ENCODE results near the gene REN.

REN gene

GRCh38 chr1:204188959-204189639 is 23.0 kb upstream of the REN start:
- Histone ChIP-seq H3K9me3 (ENCODE audit: low read length) (no peaks in the 10 kb centered on the region), H3K4me3 (ENCODE audit: low read depth in 1 of 2, low read length in 2 of 2) (no peak overlapping the region), H3K4me1 (ENCODE audit: insufficient read depth, low read length) (no peaks in the 10 kb centered on the region), H3K9ac (ENCODE audit: low read length) (no peak overlapping the region), H3K27me3 (ENCODE audit: control insufficient read depth in 1 of 2, insufficient read depth in 2 of 2, low read length in 2 of 2) (peaks cover 3 to 4% of the 10 kb centered on the region in 2 donors), H3K36me3 (ENCODE audit: insufficient read depth, low read length) (no peaks in the 10 kb centered on the region), H3K27ac (ENCODE audit: low read depth, low read length) (no peak overlapping the region)

GRCh38 chr1:204186597-204186996 is 20.5 kb upstream of the REN start:
- Histone ChIP-seq H3K27me3 (ENCODE audit: control insufficient read depth in 1 of 2, insufficient read depth in 2 of 2, low read length in 2 of 2) (peaks cover 0 to 4% of the 10 kb centered on the region in 2 donors), H3K36me3 (ENCODE audit: insufficient read depth, low read length) (no peaks in the 10 kb centered on the region)

GRCh38 chr1:204181116-204181515 is 15.0 kb upstream of the REN start:
- H3K9ac ChIP-seq (ENCODE audit: low read length), result no peak overlapping the region
- no peaks in the 10 kb centered on the region for H3K4me1 ChIP-seq (ENCODE audit: insufficient read depth, low read length)
- H3K9me3 ChIP-seq (ENCODE audit: low read length), result no peaks in the 10 kb centered on the region
- H3K4me3 ChIP-seq (ENCODE audit: low read depth in 1 of 2, low read length in 2 of 2), result no peak overlapping the region
- H3K27ac ChIP-seq (ENCODE audit: low read depth, low read length), result no peak overlapping the region
- no peaks in the 10 kb centered on the region for H3K36me3 ChIP-seq (ENCODE audit: insufficient read depth, low read length)
- H3K27me3 ChIP-seq (ENCODE audit: control insufficient read depth in 1 of 2, insufficient read depth in 2 of 2, low read length in 2 of 2), result no peaks in the 10 kb centered on the region

More at GRCh38 chr1:204186597-204186996, 20.5 kb upstream of the REN start:
- no peak overlapping the region for H3K4me3 ChIP-seq (ENCODE audit: low read depth in 1 of 2, low read length in 2 of 2)
- no peak overlapping the region for H3K27ac ChIP-seq (ENCODE audit: low read depth, low read length)
- H3K9ac ChIP-seq (ENCODE audit: low read length), result no peak overlapping the region
- no peaks in the 10 kb centered on the region for H3K9me3 ChIP-seq (ENCODE audit: low read length)
- H3K4me1 ChIP-seq (ENCODE audit: insufficient read depth, low read length), result no peaks in the 10 kb centered on the region

GRCh38 chr1:204180133-204180532 is 14.0 kb upstream of the REN start:
- H3K9ac ChIP-seq (ENCODE audit: low read length), result no peak overlapping the region
- no peaks in the 10 kb centered on the region for H3K36me3 ChIP-seq (ENCODE audit: insufficient read depth, low read length)
- H3K9me3 ChIP-seq (ENCODE audit: low read length), result no peaks in the 10 kb centered on the region
- no peaks in the 10 kb centered on the region for H3K27me3 ChIP-seq (ENCODE audit: control insufficient read depth in 1 of 2, insufficient read depth in 2 of 2, low read length in 2 of 2)
- no peak overlapping the region for H3K27ac ChIP-seq (ENCODE audit: low read depth, low read length)
- no peak overlapping the region for H3K4me3 ChIP-seq (ENCODE audit: low read depth in 1 of 2, low read length in 2 of 2)
- H3K4me1 ChIP-seq (ENCODE audit: insufficient read depth, low read length), result no peaks in the 10 kb centered on the region

GRCh38 chr1:204178487-204179281 is 12.5 kb upstream of the REN start:
- no peaks in the 10 kb centered on the region for H3K9me3 ChIP-seq (ENCODE audit: low read length)
- H3K36me3 ChIP-seq (ENCODE audit: insufficient read depth, low read length), result no peaks in the 10 kb centered on the region
- no peak overlapping the region for H3K4me3 ChIP-seq (ENCODE audit: low read depth in 1 of 2, low read length in 2 of 2)
- no peak overlapping the region for H3K9ac ChIP-seq (ENCODE audit: low read length)
- H3K4me1 ChIP-seq (ENCODE audit: insufficient read depth, low read length), result no peaks in the 10 kb centered on the region
- H3K27ac ChIP-seq (ENCODE audit: low read depth, low read length), result no peak overlapping the region
- no peaks in the 10 kb centered on the region for H3K27me3 ChIP-seq (ENCODE audit: control insufficient read depth in 1 of 2, insufficient read depth in 2 of 2, low read length in 2 of 2)

GRCh38 chr1:204177133-204177532 is 11.0 kb upstream of the REN start:
- H3K36me3 ChIP-seq (ENCODE audit: insufficient read depth, low read length), result no peaks in the 10 kb centered on the region
- H3K9ac ChIP-seq (ENCODE audit: low read length), result no peak overlapping the region
- no peaks in the 10 kb centered on the region for H3K27me3 ChIP-seq (ENCODE audit: control insufficient read depth in 1 of 2, insufficient read depth in 2 of 2, low read length in 2 of 2)
- no peak overlapping the region for H3K4me3 ChIP-seq (ENCODE audit: low read depth in 1 of 2, low read length in 2 of 2)
- H3K4me1 ChIP-seq (ENCODE audit: insufficient read depth, low read length), result no peaks in the 10 kb centered on the region
- H3K27ac ChIP-seq (ENCODE audit: low read depth, low read length), result no peak overlapping the region
- no peaks in the 10 kb centered on the region for H3K9me3 ChIP-seq (ENCODE audit: low read length)

- H3K4me1 ChIP-seq (ENCODE audit: insufficient read depth, low read length), result no peaks in the 10 kb centered on the region
- H3K9me3 ChIP-seq (ENCODE audit: low read length), result no peaks in the 10 kb centered on the region
- no peaks in the 10 kb centered on the region for H3K27me3 ChIP-seq (ENCODE audit: control insufficient read depth in 1 of 2, insufficient read depth in 2 of 2, low read length in 2 of 2)
- H3K9ac ChIP-seq (ENCODE audit: low read length), result no peak overlapping the region
- no peak overlapping the region for H3K27ac ChIP-seq (ENCODE audit: low read depth, low read length)
- no peak overlapping the region for H3K4me3 ChIP-seq (ENCODE audit: low read depth in 1 of 2, low read length in 2 of 2)
- no peaks in the 10 kb centered on the region for H3K36me3 ChIP-seq (ENCODE audit: insufficient read depth, low read length)
Measured at GRCh38 chr1:204176049-204176448, 9.9 kb upstream of the REN start.

GRCh38 chr1:204174958-204175357 is 8.8 kb upstream of the REN start:
- Histone ChIP-seq H3K27ac (ENCODE audit: low read depth, low read length) (no peak overlapping the region), H3K4me1 (ENCODE audit: insufficient read depth, low read length) (no peaks in the 10 kb centered on the region), H3K36me3 (ENCODE audit: insufficient read depth, low read length) (no peaks in the 10 kb centered on the region), H3K9me3 (ENCODE audit: low read length) (peaks cover 7% of the 10 kb centered on the region), H3K9ac (ENCODE audit: low read length) (no peak overlapping the region), H3K27me3 (ENCODE audit: control insufficient read depth in 1 of 2, insufficient read depth in 2 of 2, low read length in 2 of 2) (no peaks in the 10 kb centered on the region), H3K4me3 (ENCODE audit: low read depth in 1 of 2, low read length in 2 of 2) (no peak overlapping the region)

GRCh38 chr1:204172404-204173029 is 6.4 kb upstream of the REN start:
- Histone ChIP-seq H3K36me3 (ENCODE audit: insufficient read depth, low read length) (no peaks in the 10 kb centered on the region), H3K4me1 (ENCODE audit: insufficient read depth, low read length) (no peaks in the 10 kb centered on the region), H3K27me3 (ENCODE audit: control insufficient read depth in 1 of 2, insufficient read depth in 2 of 2, low read length in 2 of 2) (no peaks in the 10 kb centered on the region), H3K9me3 (ENCODE audit: low read length) (peaks cover 16% of the 10 kb centered on the region), H3K4me3 (ENCODE audit: low read depth in 1 of 2, low read length in 2 of 2) (no peak overlapping the region), H3K9ac (ENCODE audit: low read length) (no peak overlapping the region), H3K27ac (ENCODE audit: low read depth, low read length) (no peak overlapping the region)

GRCh38 chr1:204171751-204172178 is 5.6 kb upstream of the REN start:
- Histone ChIP-seq H3K9ac (ENCODE audit: low read length) (no peak overlapping the region), H3K4me1 (ENCODE audit: insufficient read depth, low read length) (no peaks in the 10 kb centered on the region), H3K4me3 (ENCODE audit: low read depth in 1 of 2, low read length in 2 of 2) (no peak overlapping the region), H3K27ac (ENCODE audit: low read depth, low read length) (no peak overlapping the region), H3K9me3 (ENCODE audit: low read length) (peaks cover 16% of the 10 kb centered on the region), H3K36me3 (ENCODE audit: insufficient read depth, low read length) (no peaks in the 10 kb centered on the region), H3K27me3 (ENCODE audit: control insufficient read depth in 1 of 2, insufficient read depth in 2 of 2, low read length in 2 of 2) (no peaks in the 10 kb centered on the region)

GRCh38 chr1:204170494-204171155 is 4.5 kb upstream of the REN start:
- H3K27ac ChIP-seq (ENCODE audit: low read depth, low read length), result no peak overlapping the region
- no peaks in the 10 kb centered on the region for H3K4me1 ChIP-seq (ENCODE audit: insufficient read depth, low read length)
- H3K9me3 ChIP-seq (ENCODE audit: low read length), result peaks cover 16% of the 10 kb centered on the region
- H3K27me3 ChIP-seq (ENCODE audit: control insufficient read depth in 1 of 2, insufficient read depth in 2 of 2, low read length in 2 of 2), result no peaks in the 10 kb centered on the region
- no peaks in the 10 kb centered on the region for H3K36me3 ChIP-seq (ENCODE audit: insufficient read depth, low read length)
- H3K9ac ChIP-seq (ENCODE audit: low read length), result no peak overlapping the region
- no peak overlapping the region for H3K4me3 ChIP-seq (ENCODE audit: low read depth in 1 of 2, low read length in 2 of 2)
